GM19351 (cell line): ENCODE results near the gene CCR3.

Experiments
- ATAC-seq: cut with Tn5 transposase; IDR thresholded peaks from one replicate; pipeline ENCODE4 v1.9.1; 2021; ENCODE audit warnings: mild to moderate bottlenecking, moderate library complexity; ENCODE audit not compliant: unreplicated experiment

Gene CCR3

DNA sequence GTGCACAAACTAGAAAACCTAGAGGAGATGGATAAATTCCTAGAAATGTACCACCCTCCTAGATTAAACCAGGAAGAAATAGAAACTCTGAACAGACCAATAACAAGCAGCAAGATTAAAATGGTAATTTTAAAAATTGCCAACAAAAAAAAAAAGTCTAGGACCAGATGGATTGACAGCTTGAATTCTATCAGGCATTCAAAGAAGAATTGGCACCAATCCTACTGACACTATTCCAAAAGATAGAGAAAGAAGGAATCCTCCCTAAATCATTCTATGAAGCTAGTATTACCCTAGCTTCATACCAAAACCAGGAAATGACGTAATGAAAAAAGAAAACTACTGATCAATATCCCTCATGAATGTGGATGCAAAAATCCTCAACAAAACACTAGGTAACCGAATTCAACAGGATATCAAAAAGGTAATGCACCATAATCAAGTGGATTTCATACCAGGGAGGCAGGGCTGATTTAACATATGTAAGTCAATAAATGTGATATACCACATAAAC, 24.0 kb upstream of the CCR3 start:
- ATAC-seq, result no peak

DNA sequence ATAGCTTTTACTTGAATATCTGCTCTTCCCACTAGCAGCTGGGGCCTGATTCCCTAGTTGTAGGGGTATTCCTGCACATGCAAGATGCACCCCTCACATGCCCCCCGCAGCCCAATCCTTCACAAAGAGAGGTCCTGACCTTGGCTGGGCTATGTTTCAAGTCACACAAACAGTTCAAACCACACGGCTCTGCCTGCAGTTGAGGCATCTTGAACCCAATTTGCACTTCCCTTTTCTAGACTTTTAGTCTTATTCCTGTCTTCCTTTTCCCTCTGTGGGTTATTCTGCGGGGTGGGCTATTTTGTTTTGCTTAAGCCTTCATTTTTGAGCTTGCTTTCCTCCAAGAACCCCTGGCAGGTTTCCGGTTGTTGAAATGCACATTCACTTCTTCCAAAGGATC, 20.9 kb upstream of the CCR3 start:
- no peak for ATAC-seq

DNA sequence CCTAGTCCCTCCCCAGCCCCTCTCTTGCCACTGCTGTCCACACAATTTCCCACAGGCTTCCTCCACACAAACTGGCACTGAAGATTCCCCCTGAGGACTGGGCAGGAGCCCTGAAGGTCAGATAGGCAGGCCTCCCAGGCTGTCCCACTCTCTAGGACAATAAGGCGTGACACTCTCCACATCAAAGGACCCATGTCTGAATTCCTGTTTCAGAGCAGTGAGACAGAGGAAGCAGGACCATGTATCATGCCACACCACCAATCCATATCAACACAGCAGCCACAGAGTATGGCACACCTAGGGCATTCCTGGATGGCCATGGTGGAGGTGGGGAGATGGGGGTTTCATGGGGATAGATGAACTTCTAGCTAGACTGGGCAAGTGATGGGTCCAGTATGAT, 20.3 kb upstream of the CCR3 start:
- ATAC-seq, result no peak

DNA sequence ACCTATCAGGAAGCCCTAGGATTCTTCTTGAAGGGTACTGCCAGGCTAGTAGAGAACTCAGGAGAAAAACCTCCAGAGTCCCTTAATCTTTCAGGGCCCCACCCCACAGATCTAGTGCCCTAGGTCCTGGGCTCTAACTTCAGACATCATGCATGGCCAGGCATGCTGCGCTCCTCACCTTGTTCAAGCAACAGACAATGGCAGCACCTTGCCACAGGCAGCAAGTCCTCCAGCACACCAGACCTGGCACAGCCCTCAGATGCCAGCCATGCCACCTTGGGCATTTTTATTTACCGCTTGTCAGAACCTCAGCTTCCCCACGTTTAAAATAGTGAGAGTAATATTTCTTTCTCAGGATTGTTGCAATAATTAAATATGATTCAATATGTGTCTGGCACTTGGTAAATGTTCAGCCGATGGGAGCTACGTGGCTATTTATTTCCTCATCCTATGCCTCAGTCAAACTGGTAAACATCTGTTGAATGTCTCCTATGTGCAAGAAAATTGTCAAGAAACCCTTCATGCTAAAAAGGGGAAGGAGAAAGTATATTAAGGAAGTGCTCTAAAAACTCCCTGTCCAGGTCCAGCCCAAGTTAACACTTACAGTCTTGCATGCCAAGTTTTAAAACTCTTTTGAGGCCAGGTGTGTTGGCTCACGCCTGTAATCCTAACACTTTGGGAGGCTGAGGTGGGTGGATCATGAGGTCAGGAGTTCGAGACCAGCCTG, 19.7 kb upstream of the CCR3 start:
- no peak for ATAC-seq

DNA sequence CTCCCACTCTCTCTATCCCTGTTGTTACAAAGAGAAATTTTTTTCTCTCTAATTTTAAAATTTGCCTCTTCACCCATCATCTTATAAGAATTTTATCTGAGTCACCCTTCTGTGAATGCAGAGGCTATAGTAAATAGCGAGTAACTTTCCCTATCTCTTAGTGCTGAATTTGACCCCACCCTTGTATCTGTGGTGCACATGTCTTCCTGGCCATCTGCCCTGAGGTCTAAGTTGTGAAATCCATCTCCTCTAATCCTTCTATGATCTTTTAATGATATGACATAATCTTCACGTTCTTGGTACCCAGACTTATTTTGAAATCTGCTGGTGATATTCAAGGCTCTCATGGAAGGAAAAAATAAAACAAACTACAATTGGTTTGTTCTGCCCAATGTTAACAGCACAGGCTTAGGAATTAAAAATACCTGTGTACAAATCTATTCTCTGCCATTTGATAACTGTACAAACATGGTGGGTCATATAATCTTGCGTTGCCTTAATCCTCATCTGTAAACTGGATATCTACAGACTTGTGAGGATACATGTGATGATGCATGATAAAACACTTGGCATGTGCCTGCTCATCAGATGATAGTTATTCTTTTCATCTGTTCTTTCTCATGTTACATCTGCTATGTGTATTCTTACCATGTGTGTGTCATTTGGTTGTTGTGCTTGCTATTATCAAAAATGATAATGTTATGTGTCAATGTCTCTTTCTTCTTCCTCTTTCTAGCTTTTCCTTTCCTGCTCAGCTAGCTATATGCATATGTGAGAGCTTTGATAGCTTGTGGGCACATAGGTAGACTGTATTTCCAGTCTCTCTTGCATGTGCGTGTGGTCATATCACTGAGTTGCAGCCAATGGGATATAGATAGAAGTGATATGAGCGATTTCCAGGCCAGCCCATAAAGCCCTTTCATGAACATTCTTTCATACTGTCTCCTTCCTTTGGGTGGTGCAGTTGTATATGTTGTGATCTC, 13.7 kb upstream of the CCR3 start:
- no peak for ATAC-seq

DNA sequence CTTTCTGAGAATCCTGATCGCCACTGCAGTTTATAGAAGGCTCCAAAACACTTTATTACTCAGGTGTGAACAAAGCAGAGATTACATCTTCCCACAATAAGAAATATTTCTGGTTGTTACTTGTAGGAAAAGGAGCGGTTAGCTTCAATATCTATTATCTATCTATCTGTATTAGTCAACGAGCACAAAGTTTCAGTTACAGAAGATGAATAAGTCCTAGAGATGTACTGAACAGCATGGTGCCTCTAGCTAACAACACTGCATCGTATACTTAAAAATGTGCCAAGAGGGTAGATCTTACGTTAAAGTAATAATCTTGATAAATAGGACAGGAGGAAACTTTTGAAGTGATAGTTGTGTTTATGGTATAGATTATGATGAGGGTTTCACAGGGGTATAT, 10.9 kb upstream of the CCR3 start:
- ATAC-seq, result no peak

DNA sequence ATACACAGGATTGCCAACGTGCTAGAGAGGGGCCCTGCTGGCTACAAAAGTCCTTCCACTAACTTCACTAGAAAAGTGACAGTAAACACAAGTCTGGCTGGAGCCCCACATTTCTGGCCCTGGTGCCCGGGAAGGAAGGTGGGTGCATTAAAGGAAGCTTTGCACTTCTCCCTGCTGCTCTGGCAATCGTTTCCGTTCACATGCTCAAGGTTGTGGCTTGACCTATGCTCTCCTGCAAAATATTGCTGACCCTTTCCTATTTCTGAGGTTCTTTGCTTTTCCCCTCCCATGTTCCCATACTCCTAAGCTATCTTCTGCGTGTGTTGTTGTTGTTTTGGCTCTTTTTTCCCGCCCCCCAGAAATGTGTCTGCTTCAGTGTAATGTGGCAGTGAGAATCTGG, 9.1 kb upstream of the CCR3 start:
- no peak for ATAC-seq

DNA sequence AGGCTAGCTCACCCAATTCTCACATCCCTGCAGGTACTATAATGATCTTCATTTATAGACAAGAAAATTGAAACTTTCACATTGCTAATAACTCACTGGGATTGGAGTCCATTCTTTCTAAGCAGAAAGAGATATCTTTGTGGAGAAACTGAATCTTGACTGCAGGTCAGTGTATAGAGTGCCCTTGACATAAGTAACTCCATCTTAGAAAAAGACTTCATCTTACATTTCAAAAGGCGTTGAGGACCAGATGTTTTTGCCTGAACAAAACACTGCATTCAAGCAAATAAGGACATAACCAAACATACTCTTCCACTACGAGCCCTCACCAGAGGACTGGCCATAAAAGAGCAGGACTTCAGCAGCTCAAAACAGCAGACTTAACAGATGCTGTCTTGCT, 6.8 kb upstream of the CCR3 start:
- no peak for ATAC-seq

DNA sequence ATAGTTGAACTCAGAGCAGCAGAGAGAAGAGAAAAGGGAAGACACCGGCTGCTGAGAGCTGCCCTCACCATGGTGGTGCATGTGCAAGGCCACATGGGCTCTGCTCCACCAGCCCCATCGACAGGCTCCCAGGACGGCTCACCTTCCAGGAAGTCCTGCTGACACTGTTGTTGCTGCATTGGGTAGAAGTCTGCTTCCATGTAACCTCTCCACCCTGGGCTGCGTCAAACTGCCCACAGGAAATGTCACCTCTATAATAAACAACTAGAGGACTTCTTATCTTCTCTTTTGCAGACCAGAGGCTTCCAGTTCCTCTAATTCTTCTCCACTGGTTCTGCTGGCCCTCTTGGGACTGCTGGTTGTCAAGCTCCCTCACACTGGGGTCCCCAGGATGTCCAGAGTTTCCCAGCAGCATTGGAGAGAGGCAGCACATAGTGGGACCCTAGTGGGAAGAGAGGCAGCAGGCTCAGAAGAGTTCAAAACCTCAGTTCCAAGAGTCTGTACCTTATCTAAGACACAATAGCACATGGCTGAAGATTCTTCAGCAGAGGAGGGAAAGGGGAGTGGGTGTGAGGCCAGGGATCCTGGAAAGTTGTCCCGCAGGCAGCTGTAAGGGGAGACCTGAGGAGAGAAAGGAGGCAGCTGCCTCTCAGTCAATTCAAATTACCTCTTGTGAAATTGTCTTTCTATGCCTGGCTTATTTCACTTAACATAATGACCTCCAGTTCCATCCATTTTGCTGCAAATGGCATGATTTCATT, 5.8 kb upstream of the CCR3 start:
- no peak for ATAC-seq

DNA sequence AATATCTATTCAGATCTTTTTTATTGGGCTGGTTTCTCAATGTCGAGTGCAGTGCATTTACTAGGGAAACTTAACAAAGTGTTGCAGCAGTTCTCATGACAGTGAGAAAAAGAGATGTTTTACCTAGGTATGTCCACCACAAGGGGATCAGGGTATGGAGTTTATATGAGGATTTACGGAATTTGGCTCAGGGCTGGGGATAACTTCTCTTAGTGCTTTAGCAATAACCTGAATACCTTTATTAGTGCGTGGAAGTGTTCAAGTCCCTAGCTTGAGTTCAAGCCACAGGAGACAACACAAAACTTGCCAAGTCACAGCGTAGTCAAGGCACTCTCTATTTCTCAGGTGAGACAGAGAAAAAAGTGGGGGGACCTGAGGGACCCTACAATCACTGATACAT, 3.9 kb upstream of the CCR3 start:
- ATAC-seq, result no peak

DNA sequence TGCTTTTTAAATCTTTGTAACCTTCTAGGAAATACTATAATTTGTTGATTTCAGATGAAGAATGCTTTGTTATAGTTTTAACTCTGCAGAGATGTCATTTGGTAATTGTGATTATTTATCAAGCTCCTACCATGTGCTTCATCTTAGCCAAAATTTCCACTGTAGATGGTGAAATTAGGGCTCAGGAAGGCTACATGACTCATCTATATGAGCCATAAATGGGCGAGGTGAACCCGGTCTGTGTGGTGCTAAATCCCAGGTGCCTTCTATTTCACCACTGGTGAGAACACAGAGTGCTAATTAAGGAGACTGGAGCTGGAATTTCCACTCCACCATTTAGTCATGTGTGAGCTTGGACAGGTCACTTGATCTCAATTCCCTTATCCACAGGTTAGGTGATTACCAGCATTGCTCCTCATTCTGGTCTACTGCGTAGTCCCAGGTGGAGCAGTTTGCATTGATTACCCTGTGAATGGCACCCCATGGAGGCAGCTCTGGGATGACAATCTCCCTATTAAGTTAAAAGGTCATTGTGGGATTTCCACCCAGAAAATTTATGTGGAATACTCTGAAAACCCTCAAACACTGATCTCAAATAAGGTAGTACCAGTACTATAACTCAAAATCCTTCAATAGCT, 2.8 kb upstream of the CCR3 start:
- no peak for ATAC-seq

DNA sequence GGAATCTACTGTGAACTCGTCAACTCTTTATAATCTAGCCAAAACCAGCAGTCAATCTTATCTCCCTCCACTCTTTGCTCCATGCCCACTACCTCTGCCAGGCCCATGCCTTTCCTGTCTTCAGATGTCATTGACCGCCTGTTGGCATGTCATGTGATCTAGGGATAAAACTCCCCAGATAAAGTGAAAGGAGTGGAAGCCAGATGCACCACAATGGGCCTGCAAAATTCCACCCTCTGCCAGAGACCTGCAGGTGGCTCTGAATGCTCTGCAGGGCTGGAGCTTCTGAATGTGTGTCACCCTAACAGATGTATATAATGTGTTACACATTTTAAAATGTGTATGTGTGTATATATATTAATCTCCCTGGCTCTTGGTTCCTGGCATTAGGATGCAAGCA, 2.3 kb upstream of the CCR3 start:
- no peak for ATAC-seq

DNA sequence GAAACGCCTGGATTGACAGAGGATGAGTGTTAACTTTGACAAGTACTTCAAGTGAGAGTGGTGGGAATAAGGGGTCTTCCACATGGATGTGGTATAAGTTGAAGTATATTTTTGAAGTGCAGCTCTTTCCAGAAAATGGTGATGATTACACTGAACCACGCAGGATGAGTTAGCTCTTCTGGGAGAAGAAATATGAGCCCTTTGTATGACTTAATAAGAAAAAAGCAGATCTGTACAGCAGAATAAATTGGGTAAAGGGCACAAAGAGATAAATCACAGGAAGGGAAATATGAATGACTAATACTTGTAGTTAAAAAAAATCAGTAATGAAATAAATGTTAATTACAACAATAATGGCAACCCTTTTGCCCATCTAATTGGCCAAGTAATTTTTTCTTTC, 1.3 kb downstream of the CCR3 start:
- no peak for ATAC-seq

DNA sequence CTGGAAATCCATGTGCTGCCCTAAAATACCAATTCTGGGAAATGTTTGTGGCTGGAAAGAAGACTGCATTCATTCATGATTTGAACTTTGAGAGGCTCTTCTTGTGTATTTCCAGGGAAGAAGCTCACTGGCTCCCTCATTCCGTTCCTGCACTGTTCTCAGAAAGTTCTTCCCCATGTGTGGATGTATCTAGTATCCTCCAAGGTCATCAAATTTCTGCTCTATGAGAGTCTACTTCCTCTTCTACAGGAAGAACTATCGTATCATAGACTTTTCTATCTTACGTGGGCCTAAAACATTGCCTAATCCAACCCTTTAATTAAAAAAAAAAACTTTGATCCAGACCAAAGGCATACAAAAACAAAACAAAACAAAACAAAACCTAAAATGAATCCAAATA, 2.9 kb downstream of the CCR3 start:
- ATAC-seq, result no peak

DNA sequence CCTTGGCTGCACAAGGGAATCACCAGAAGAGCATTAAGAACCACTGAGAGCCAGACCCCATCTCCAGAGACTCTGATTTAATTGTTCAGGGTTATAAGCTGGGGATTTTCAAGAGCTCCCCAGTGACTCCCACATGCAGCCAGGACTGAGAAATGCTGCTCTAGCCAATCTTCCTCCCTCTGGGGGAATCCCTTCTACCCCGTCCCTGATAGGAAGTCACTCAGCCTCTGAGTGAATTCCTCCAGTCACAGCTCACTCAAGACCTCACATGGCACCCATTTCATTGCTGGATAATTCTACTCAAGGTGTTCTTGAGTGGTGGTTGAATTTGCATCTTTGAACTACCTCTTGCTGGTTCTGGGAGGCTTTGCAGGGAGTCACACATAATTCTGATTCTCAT, 10.7 kb downstream of the CCR3 start:
- no peak for ATAC-seq

DNA sequence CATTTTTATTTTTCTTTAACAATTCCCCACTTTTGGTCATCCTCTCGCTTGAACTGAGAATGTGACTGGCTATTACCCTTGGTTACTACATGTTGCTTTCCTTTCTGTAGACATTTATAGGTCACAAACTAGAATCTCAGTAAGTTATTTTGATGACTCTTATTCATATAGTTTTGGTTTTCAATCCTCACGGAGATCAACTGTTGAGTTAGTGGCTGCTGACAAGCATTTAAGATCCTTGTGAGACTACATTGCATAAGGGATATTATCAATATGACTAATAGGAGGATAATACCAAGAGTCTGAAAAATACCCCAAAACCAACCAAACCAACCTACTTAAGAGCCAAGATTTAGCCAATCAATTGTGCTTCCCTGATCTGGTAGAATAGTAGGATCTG, 16.3 kb downstream of the CCR3 start:
- no peak for ATAC-seq

DNA sequence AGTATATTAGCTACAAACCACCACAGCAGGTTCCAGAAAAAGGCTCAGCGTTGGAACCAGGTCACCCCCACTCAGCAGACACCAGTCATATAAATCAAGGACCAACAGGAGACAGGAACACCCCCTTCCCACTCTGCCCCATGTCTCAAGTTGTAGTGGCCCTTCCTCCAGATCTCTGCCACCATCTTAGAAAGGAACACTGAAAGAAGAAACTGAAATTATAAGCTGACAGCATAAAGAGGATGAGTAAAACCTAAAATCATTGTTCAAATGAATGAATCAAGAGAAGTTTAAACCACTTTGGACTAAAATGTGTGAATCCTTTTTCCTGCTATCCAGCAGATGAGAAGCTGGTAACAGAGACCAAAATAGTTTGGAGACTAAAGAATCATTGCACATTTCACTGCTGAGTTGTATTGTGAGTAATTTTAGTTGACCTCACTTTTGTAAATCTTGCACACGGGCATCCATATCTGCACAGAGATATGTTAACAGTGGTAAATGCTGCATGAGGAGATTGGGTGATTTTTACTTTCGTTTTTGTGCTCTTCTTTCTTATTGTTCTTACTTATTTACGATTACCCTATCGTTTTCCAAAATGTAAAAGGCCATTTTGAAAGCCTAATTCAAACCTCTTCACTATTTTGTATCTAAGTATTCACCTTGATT, 19.8 kb downstream of the CCR3 start:
- ATAC-seq, result no peak

DNA sequence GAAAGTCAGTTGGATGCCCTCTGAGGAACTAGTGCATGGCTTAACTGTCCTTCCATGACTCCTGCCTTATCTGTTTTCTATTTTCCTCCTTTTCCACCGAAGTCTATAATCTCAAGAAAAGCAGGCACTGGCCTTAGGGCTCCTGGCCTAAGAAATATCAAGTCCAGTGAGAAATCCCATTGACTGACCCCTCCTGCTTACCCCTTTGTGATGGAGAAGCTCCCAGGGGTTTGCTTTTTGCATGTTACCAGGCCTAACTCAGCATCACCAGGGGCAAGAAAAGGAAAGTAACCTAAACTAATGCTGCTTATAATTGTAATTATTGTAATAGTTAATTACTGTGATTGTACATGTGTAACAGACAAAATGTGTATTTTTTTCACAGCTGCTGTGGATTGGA, 21.7 kb downstream of the CCR3 start:
- no peak for ATAC-seq

DNA sequence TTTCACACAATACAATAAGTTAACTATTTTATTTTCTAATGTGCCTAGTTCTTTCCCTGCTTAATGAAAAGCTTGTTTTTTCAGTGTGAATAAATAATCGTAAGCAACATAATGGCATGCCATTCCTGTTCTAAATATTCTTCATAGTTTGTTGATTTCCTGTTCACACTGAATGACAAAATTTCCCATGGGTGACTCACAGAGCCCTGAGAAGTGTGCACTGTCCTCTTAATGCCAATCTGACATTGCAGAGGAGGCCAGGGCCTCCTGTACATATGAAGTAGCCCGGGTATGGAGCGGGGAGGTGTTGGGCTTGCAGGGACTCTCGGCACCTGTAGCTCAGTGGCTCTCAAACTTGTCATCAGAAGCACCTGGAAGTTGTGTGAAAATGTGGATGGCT, 24.3 kb downstream of the CCR3 start:
- ATAC-seq, result no peak

DNA sequence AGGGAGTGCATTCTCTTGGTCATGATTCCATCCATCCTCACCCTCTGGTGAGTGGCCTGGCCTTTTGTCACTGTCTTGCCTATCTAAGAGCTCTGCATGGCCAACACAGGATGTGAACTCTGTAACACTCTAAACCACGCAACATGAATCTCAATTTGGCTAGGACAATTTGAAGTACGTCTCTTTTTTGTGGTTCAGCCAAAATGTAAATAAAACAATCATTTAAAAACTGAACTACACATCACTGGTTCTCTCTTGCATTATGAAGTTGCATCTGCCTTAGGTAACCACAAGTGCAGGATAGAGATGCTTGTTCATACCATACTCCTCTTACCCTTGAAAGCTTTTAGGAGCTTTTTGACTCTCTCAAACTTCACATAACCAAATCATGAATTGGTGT, 27.3 kb downstream of the CCR3 start:
- no peak for ATAC-seq
